ENCODE measurements around the gene CRYL1.
"Not testable (repeated sequence)": the region's sequence is repeated elsewhere in the genome, so short reads cannot be mapped to it uniquely, and the experiment has no call there.

CRYL1 gene

GRCh38 chr13:20434210-20434609 is 91.4 kb downstream of the CRYL1 start:
- H3K27ac ChIP-seq (ENCODE audit: low read depth, low read length, severe bottlenecking); H3K4me3 ChIP-seq (ENCODE audit: extremely low read depth, insufficient read depth, low read length, poor library complexity, severe bottlenecking); H3K9me3 ChIP-seq (ENCODE audit: control insufficient read depth, low read length); H3K4me1 ChIP-seq (ENCODE audit: control insufficient read depth, insufficient read depth, low read length, poor library complexity, severe bottlenecking); H3K36me3 ChIP-seq (ENCODE audit: control insufficient read depth, insufficient read depth, low read length): not testable (repeated sequence)
- WGBS, 2 experiments (ENCODE audit: insufficient coverage in 2 of 2), result 82% methylated on average over 2 to 3 of the region's 9 CpGs

- Histone ChIP-seq H3K27ac (ENCODE audit: low read depth, low read length, severe bottlenecking) (no peak overlapping the region), H3K9me3 (ENCODE audit: control insufficient read depth, low read length) (no peaks in the 10 kb centered on the region), H3K4me1 (ENCODE audit: control insufficient read depth, insufficient read depth, low read length, poor library complexity, severe bottlenecking) (no peaks in the 10 kb centered on the region), H3K4me3 (ENCODE audit: extremely low read depth, insufficient read depth, low read length, poor library complexity, severe bottlenecking) (no peak overlapping the region), H3K36me3 (ENCODE audit: control insufficient read depth, insufficient read depth, low read length) (no peaks in the 10 kb centered on the region)
- 84 to 93% methylated on average over 13 of the region's 15 CpGs for WGBS, 2 experiments (ENCODE audit: insufficient coverage in 2 of 2)
These were observed 93.8 kb downstream of the CRYL1 start for GRCh38 chr13:20431687-20432384.

DNA sequence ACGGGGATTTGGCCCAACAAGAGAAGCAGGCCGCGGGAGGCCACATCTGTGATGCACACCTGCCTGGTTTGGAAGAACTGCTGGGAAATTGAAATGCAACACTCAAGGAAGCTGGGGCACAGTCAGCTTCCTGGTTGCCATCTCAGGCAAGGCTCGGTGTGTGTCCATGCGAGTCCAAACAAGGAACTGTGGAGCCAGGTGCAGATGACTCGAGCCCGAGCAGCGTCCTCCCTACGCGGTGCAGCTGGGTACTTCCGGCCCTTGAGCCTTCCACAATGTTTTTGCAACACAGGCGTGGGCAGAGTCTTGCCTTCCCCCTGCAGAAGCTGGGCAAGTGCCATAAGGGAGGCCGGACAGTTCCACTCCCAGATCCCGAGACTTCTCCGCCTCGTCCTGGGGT is 94.6 kb downstream of the CRYL1 start:
- H3K4me1 ChIP-seq (ENCODE audit: control insufficient read depth, insufficient read depth, low read length, poor library complexity, severe bottlenecking), result peaks cover 6% of the 10 kb centered on the region
- no peak overlapping the region for H3K4me3 ChIP-seq (ENCODE audit: extremely low read depth, insufficient read depth, low read length, poor library complexity, severe bottlenecking)
- no peak overlapping the region for H3K27ac ChIP-seq (ENCODE audit: low read depth, low read length, severe bottlenecking)
- no peaks in the 10 kb centered on the region for H3K36me3 ChIP-seq (ENCODE audit: control insufficient read depth, insufficient read depth, low read length)
- H3K9me3 ChIP-seq (ENCODE audit: control insufficient read depth, low read length), result no peaks in the 10 kb centered on the region
- WGBS, 2 experiments (ENCODE audit: insufficient coverage in 2 of 2), result 91 to 92% methylated on average over 13 to 16 of the region's 16 CpGs

- H3K27ac ChIP-seq (ENCODE audit: low read depth, low read length, severe bottlenecking), result no peak overlapping the region
- H3K9me3 ChIP-seq (ENCODE audit: control insufficient read depth, low read length), result no peaks in the 10 kb centered on the region
- H3K36me3 ChIP-seq (ENCODE audit: control insufficient read depth, insufficient read depth, low read length), result no peaks in the 10 kb centered on the region
- 86 to 97% methylated on average over 3 to 4 of the region's 4 CpGs for WGBS, 2 experiments (ENCODE audit: insufficient coverage in 2 of 2)
- peaks cover 6% of the 10 kb centered on the region for H3K4me1 ChIP-seq (ENCODE audit: control insufficient read depth, insufficient read depth, low read length, poor library complexity, severe bottlenecking)
- H3K4me3 ChIP-seq (ENCODE audit: extremely low read depth, insufficient read depth, low read length, poor library complexity, severe bottlenecking), result no peak overlapping the region
These were observed 95.4 kb downstream of the CRYL1 start for GRCh38 chr13:20430296-20430695.

DNA sequence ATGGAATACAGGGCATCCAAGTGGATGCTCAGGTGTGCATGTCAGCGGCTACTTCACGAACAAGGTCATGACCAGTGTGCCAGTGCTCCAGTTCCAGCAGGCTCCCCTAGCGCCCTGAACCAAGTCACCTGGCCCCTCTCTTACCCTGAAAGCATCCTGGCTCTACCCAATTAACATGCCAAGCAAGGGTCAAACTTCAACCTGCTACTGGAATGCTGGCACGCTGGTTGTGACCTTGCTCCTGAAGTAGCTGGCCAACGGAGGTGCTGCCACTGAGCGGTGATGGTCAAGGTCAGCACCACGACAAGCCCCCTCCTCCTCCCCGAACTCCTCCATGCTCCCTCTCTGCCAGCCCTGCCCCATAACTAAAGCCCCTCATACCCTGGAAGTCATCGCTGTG is 96.0 kb downstream of the CRYL1 start:
- WGBS, 2 experiments (ENCODE audit: insufficient coverage in 2 of 2), result 93 to 100% methylated on average over 8 of the region's 9 CpGs
- no peak overlapping the region for H3K27ac ChIP-seq (ENCODE audit: low read depth, low read length, severe bottlenecking)
- H3K4me1 ChIP-seq (ENCODE audit: control insufficient read depth, insufficient read depth, low read length, poor library complexity, severe bottlenecking), result peaks cover 6% of the 10 kb centered on the region
- no peak overlapping the region for H3K4me3 ChIP-seq (ENCODE audit: extremely low read depth, insufficient read depth, low read length, poor library complexity, severe bottlenecking)
- H3K36me3 ChIP-seq (ENCODE audit: control insufficient read depth, insufficient read depth, low read length), result no peaks in the 10 kb centered on the region
- no peaks in the 10 kb centered on the region for H3K9me3 ChIP-seq (ENCODE audit: control insufficient read depth, low read length)

DNA sequence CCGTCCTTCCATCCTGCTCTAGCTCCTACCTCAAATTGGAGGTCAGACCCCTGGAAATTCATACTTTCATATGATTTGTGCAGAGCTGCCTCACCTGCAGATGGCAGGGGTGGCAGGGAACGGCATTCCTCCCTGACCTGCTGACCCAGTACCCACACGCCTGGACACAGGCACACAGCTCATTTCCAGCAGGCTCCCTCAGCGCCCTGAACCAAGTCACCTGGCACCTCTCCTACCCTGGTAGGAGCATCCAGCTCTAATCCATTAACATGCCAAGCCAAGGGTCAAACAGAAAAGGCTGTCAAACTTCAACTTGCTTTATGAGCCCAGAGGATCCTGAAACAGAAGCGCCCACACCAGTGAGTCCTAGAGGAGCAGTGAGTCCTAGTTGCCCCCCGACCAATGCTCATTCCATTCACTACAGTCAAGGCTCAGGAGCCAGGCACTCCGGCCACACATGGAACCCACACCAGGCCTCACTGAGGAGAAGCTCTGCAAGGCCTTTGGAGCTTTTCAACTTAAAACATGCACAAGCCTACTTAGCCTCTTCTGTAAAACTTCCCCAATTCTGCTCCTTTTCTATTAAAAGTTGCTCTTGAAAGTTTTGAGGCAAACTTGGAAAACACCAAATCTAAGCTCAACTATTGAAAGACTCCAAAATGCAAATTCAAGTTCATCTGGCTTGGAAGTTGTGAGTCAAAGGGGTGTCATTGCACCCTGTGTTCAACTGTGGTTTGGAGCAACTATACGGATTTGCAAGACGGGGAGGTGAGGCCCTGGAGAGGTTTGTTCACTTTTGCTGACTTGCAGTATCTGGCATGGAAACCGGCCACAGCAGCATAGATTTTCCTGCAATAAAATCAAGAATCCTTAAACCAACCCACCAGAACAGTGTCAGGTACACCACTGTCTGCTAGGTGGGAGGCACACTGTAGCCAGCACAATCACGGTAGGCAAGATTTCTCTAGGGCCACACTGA is 96.7 kb downstream of the CRYL1 start:
- Histone ChIP-seq H3K4me3 (ENCODE audit: extremely low read depth, insufficient read depth, low read length, poor library complexity, severe bottlenecking) (no peak overlapping the region), H3K9me3 (ENCODE audit: control insufficient read depth, low read length) (no peaks in the 10 kb centered on the region), H3K36me3 (ENCODE audit: control insufficient read depth, insufficient read depth, low read length) (no peaks in the 10 kb centered on the region), H3K4me1 (ENCODE audit: control insufficient read depth, insufficient read depth, low read length, poor library complexity, severe bottlenecking) (peaks cover 6% of the 10 kb centered on the region), H3K27ac (ENCODE audit: low read depth, low read length, severe bottlenecking) (no peak overlapping the region)
- 94 to 95% methylated on average over 9 to 11 of the region's 11 CpGs for WGBS, 2 experiments (ENCODE audit: insufficient coverage in 2 of 2)

DNA sequence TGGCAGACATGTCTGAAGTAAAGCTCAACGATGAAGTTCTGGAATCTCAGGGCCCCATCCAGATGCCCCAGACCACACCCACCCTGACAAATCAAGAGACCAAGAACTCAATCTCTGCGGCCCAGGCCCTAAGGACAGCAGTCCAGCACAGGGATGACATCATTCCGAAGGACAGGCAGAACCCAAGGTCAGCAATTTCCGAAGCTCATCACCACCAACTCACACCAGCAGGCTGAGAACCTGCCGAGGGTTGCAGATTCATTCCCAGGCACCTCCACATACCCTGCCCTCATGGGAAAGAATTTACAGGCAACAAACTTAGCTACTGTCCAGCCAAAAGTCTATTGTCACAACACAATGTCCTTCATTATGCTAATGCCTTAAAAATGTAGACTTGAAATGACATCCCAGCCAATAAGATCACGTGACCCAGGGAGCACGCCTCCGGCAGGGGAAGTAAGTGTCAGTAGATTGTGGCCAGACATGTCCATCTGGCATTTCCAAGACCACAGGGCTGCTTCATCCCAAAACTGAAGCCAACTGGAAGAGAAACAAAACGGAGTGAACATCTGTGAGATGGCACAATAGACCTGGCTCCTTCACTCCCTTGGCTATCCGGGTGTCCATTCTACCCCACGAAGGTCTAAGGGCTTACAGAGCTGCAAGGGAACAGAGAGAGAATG is 98.8 kb downstream of the CRYL1 start:
- Histone ChIP-seq H3K9me3 (ENCODE audit: control insufficient read depth, low read length) (no peaks in the 10 kb centered on the region), H3K27ac (ENCODE audit: low read depth, low read length, severe bottlenecking) (no peak overlapping the region), H3K4me1 (ENCODE audit: control insufficient read depth, insufficient read depth, low read length, poor library complexity, severe bottlenecking) (peaks cover 6% of the 10 kb centered on the region), H3K36me3 (ENCODE audit: control insufficient read depth, insufficient read depth, low read length) (no peaks in the 10 kb centered on the region), H3K4me3 (ENCODE audit: extremely low read depth, insufficient read depth, low read length, poor library complexity, severe bottlenecking) (no peak overlapping the region)
- 79 to 82% methylated on average over 10 to 11 of the region's 11 CpGs for WGBS, 2 experiments (ENCODE audit: insufficient coverage in 2 of 2)

- 63 to 72% methylated on average over 4 of the region's 7 CpGs for WGBS, 2 experiments (ENCODE audit: insufficient coverage in 2 of 2)
- no peaks in the 10 kb centered on the region for H3K36me3 ChIP-seq (ENCODE audit: control insufficient read depth, insufficient read depth, low read length)
- H3K4me1 ChIP-seq (ENCODE audit: control insufficient read depth, insufficient read depth, low read length, poor library complexity, severe bottlenecking), result peaks cover 6% of the 10 kb centered on the region
- no peak overlapping the region for H3K4me3 ChIP-seq (ENCODE audit: extremely low read depth, insufficient read depth, low read length, poor library complexity, severe bottlenecking)
- no peaks in the 10 kb centered on the region for H3K9me3 ChIP-seq (ENCODE audit: control insufficient read depth, low read length)
- H3K27ac ChIP-seq (ENCODE audit: low read depth, low read length, severe bottlenecking), result no peak overlapping the region
These were observed 99.8 kb downstream of the CRYL1 start for GRCh38 chr13:20425819-20426219.

DNA sequence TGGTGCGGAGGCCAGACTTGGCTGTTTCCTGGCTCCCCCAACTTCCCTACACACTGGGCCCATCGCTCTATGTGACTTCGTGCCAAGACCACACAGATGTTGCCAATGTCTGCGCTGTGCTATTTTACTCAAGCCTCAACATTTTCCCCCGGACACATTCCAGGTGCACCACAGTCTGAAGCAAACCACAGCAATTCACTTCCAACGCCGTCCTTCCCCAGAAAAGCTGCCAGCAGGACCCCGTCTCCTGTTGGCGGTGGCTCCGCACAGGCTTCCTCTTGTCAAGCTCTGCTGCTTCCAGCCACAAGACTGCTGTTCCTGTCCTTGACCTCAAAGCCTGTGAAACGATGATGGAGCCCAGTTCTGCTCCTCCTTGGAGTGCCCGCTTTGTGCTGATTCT is 100.7 kb downstream of the CRYL1 start:
- H3K9me3 ChIP-seq (ENCODE audit: control insufficient read depth, low read length), result no peaks in the 10 kb centered on the region
- H3K4me3 ChIP-seq (ENCODE audit: extremely low read depth, insufficient read depth, low read length, poor library complexity, severe bottlenecking), result no peak overlapping the region
- no peak overlapping the region for H3K27ac ChIP-seq (ENCODE audit: low read depth, low read length, severe bottlenecking)
- WGBS, 2 experiments (ENCODE audit: insufficient coverage in 2 of 2), result 93 to 96% methylated on average over 12 of the region's 12 CpGs
- no peaks in the 10 kb centered on the region for H3K36me3 ChIP-seq (ENCODE audit: control insufficient read depth, insufficient read depth, low read length)
- peaks cover 11% of the 10 kb centered on the region for H3K4me1 ChIP-seq (ENCODE audit: control insufficient read depth, insufficient read depth, low read length, poor library complexity, severe bottlenecking)

DNA sequence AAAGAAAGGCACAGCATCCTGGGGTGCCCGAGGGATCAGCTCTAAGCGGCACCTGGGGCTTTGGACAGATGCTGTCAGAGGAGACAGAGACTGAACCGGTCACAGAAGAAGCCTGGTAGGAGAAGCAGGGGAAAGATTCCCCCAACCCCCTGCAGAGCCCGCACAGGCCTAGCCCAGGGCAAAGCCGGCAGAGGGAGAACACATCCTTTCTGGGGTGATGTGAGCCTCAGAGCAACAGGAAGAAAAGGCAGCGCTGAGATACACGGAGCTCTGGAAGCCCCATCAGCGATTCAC is 101.2 kb downstream of the CRYL1 start:
- WGBS, 2 experiments (ENCODE audit: insufficient coverage in 2 of 2), result 77 to 95% methylated on average over 5 to 6 of the region's 8 CpGs

More for the DNA sequence above, 101.2 kb downstream of the CRYL1 start:
- Histone ChIP-seq H3K27ac (ENCODE audit: low read depth, low read length, severe bottlenecking) (no peak overlapping the region), H3K36me3 (ENCODE audit: control insufficient read depth, insufficient read depth, low read length) (no peaks in the 10 kb centered on the region), H3K4me3 (ENCODE audit: extremely low read depth, insufficient read depth, low read length, poor library complexity, severe bottlenecking) (no peak overlapping the region), H3K4me1 (ENCODE audit: control insufficient read depth, insufficient read depth, low read length, poor library complexity, severe bottlenecking) (peaks cover 15% of the 10 kb centered on the region), H3K9me3 (ENCODE audit: control insufficient read depth, low read length) (no peaks in the 10 kb centered on the region)

Data from mesodermal cell (in vitro differentiated cells).